Body of pancreas (tissue), 4 donors: ENCODE results near the gene DDX41. TPM values are rescaled to one million over a fixed set of nuclear protein-coding genes. Genes with fewer than 3 reads are reported as not detected.

Source experiments
- ATAC-seq: fragments of 150-250 bp; one replicate; pipeline ENCODE4 v1.9.1; 2016
- DNase-seq, 4 donors: peaks; one replicate each; pipeline ENCODE4 v3.0.0-alpha.2; 2019
- H3K27ac ChIP-seq, 4 donors: fragments of 200-600 bp; sonication (generic); 1 replicate in 3 of 4; 2 replicates in 1 of 4; pipeline versions ENCODE4 v1.5.1 to v1.6.1; 2016 to 2019; ENCODE audit warnings: mild to moderate bottlenecking in 1 of 4, mixed read lengths in 1 of 4, moderate library complexity in 1 of 4
- H3K27me3 ChIP-seq, 2 donors: fragments of 200-600 bp; sonication (generic); one replicate each; pipeline ENCODE4 v1.6.0; 2016; ENCODE audit warnings: mild to moderate bottlenecking in 1 of 2
- H3K36me3 ChIP-seq, 2 donors: fragments of 200-600 bp; sonication (generic); replicated peaks in 1 of 2; 2 replicates each; pipeline ENCODE4 v1.5.1; 2016; ENCODE audit warnings: low read depth in 2 of 2; ENCODE audit not compliant: insufficient read depth in 1 of 2
- H3K4me1 ChIP-seq: fragments of 200-600 bp; sonication (generic); one replicate; pipeline ENCODE4 v1.6.0; 2016
- H3K4me3 ChIP-seq, 2 donors: fragments of 200-600 bp; sonication (generic); 1 replicate in 1 of 2; 2 replicates in 1 of 2; pipeline ENCODE4 v1.5.1; 2016 to 2019
- H3K9me3 ChIP-seq, 3 donors: fragments of 200-600 bp; sonication (generic); 1 replicate in 2 of 3; 2 replicates in 1 of 3; pipeline ENCODE4 v1.5.1; 2016
- POLR2A ChIP-seq, 3 donors: fragments of 450-650 bp; IDR thresholded peaks; one replicate each; pipeline ENCODE4 v1.6.1; 2016; ENCODE audit warnings: antibody characterized with exemption in 3 of 3, mild to moderate bottlenecking in 2 of 3
- WGBS, 2 donors: methylation state at CpG; one replicate each; pipeline ENCODE4 v1.1.5; 2017; 5-methylcytosine and 5-hydroxymethylcytosine counted together
- intact Hi-C: fragments of 100-400 bp; cut with DNase I; formaldehyde crosslinking; loops from one replicate; pipeline ENCODE4 v1.15.1; 2023
- total RNA-seq, 2 donors: library from RNA; depleted of rRNA; stranded (reverse); fragments of >200 nt; gene quantifications; one replicate each; pipeline ENCODE4 v1.1.0, GENCODE V29; 2016
- TF ChIP-seq, protein P1 (sequence below), 7 experiments: fragments of 450-650 bp in 4 of 7; fragments of 200-600 bp in 3 of 7; sonication (generic) in 3 of 7; IDR thresholded peaks; one replicate each; pipeline ENCODE4 v1.5.1; 2016 to 2019; ENCODE audit warnings: antibody characterized with exemption in 7 of 7

Gene DDX41
- total RNA-seq, 2 donors from 2014 or later: 86.1 to 115 TPM

DNA sequence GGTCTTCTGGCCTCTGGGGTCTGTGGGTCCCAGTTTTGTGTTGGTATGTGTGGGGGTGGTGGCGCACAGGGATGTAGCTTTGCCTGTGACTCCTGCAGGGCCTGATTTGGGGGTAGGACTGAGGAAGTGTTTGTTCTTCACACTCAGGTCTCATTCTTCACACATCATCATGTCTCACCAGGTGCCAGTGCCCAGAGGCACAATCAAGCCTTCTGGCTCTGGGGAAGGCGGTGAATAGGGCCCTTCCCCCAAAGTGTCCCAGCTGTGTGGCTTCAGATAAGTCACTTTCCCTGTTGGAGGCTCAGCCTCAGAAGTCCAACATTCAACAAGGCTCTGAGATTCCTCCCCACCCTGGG is 48.5 kb downstream of the DDX41 start:
- intact Hi-C loops: no loop called here
- ATAC-seq: no peak
- WGBS, 2 donors: 92 to 100% methylated on average over 1 to 2 of the region's 2 CpGs
- no peak for DNase-seq
- no peaks in the 10 kb centered on the region for H3K9me3 ChIP-seq
- H3K27ac ChIP-seq: no peak overlapping the region
- no peaks in the 10 kb centered on the region for H3K27me3 ChIP-seq
- H3K36me3 ChIP-seq: no peaks in the 10 kb centered on the region
- H3K4me3 ChIP-seq: no peak overlapping the region
- peaks cover 17% of the 10 kb centered on the region for H3K4me1 ChIP-seq
- no peak for TF ChIP-seq POLR2A (IDR thresholded peaks at IDR 0.05)
- TF ChIP-seq, protein P1, sequence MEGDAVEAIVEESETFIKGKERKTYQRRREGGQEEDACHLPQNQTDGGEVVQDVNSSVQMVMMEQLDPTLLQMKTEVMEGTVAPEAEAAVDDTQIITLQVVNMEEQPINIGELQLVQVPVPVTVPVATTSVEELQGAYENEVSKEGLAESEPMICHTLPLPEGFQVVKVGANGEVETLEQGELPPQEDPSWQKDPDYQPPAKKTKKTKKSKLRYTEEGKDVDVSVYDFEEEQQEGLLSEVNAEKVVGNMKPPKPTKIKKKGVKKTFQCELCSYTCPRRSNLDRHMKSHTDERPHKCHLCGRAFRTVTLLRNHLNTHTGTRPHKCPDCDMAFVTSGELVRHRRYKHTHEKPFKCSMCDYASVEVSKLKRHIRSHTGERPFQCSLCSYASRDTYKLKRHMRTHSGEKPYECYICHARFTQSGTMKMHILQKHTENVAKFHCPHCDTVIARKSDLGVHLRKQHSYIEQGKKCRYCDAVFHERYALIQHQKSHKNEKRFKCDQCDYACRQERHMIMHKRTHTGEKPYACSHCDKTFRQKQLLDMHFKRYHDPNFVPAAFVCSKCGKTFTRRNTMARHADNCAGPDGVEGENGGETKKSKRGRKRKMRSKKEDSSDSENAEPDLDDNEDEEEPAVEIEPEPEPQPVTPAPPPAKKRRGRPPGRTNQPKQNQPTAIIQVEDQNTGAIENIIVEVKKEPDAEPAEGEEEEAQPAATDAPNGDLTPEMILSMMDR (IDR thresholded peaks at IDR 0.05): no peak

DNA sequence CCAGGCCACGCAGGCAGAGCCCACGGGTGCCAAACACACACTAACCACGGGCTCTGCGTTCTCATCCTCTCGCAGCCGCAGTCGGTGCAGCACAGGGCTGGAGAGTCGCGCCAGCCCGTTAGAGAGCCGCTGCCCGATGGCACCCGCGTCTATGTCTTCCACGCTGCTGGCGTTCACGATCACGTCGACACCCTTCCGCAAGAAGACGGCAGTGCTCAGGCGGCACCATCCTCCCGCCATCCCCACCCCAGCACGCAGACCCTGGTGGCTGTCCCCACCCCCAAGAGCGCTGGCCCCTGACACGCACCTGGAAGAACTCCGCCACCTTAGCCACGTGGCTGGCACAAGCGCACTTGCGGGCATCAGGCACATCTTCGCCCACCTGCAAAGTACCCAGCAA is 49.3 kb downstream of the DDX41 start:
- ATAC-seq (no peak), DNase-seq (no peak)
- peaks cover 12% of the 10 kb centered on the region for H3K4me1 ChIP-seq
- no peaks in the 10 kb centered on the region for H3K36me3 ChIP-seq
- H3K27ac ChIP-seq: no peak overlapping the region
- 94 to 98% methylated on average over 20 to 31 of the region's 31 CpGs for WGBS, 2 donors
- TF ChIP-seq, protein P1 (IDR thresholded peaks at IDR 0.05): no peak
- TF ChIP-seq POLR2A (IDR thresholded peaks at IDR 0.05): no peak
- intact Hi-C loops: no loop called here
- H3K9me3 ChIP-seq: no peaks in the 10 kb centered on the region
- no peaks in the 10 kb centered on the region for H3K27me3 ChIP-seq
- H3K4me3 ChIP-seq: no peak overlapping the region

GRCh38 chr5:177466861-177467260 is 49.9 kb downstream of the DDX41 start:
- Histone ChIP-seq H3K27ac (no peak overlapping the region), H3K27me3 (no peaks in the 10 kb centered on the region), H3K36me3 (no peaks in the 10 kb centered on the region), H3K4me3 (no peak overlapping the region), H3K4me1 (peaks cover 6% of the 10 kb centered on the region), H3K9me3 (no peaks in the 10 kb centered on the region)
- ATAC-seq (no peak), DNase-seq (no peak)
- intact Hi-C loops: no loop called here
- WGBS, 2 donors: 94 to 95% methylated on average over 24 to 25 of the region's 25 CpGs
- TF ChIP-seq, protein P1 (IDR thresholded peaks at IDR 0.05): no peak
- no peak for TF ChIP-seq POLR2A (IDR thresholded peaks at IDR 0.05)

DNA sequence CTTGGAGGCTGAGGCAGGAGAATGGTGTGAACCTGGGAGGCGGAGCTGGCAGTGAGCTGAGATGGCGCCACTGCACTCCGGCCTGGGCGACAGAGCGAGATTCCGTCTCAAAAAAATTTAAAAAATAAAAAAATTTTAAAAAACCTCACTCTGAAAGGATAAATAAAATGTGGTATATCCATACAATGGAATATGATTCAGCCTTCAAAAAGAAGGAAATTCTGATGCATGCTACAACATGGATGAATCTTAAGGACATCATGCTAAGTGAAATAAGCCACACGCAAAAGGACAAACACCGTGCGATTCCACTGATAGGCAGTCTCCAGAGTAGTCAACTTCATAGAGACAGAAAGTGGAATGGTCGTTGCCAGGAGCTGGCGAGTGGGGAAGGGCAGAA is 51.7 kb downstream of the DDX41 start:
- no peaks in the 10 kb centered on the region for H3K27me3 ChIP-seq
- DNase-seq: no peak
- H3K27ac ChIP-seq: no peak overlapping the region
- no peaks in the 10 kb centered on the region for H3K36me3 ChIP-seq
- TF ChIP-seq, protein P1 (IDR thresholded peaks at IDR 0.05): no peak
- no peak for TF ChIP-seq POLR2A (IDR thresholded peaks at IDR 0.05)
- H3K4me3 ChIP-seq: no peak overlapping the region
- 89 to 91% methylated on average over 11 of the region's 11 CpGs for WGBS, 2 donors
- no peaks in the 10 kb centered on the region for H3K9me3 ChIP-seq
- intact Hi-C loops: no loop called here
- ATAC-seq: no peak
- no peaks in the 10 kb centered on the region for H3K4me1 ChIP-seq

DNA sequence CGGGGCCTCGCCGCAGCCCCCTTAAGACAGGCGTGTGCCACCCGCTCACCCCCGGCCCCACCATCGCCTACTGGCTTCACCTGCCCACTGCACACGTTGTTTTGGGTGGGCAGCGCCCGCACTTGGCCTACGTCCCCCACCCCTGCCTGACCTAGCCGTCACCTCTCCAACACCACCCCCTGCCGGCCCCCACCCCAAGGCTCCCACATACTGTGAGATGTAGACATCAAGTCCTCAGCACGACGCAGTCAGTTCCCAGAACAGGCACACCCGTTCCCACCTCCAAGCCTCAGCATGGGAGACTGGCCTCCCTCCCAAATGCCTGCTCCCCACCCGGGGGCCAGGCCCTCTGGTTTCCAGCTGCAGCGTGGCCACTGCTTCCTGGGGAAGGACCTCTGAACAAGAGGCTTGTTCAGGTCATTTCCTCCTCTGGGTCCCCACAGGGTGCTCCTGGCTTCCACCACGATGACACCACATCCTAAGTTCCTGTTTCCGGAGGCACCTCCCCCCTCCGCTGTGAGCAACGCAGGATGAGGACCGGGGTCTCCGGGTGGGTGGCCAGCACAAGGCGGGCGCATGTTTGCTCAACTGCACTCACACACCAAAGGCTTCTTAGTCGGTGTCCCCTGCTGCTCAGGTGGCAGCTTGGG is 54.6 kb downstream of the DDX41 start:
- no peaks in the 10 kb centered on the region for H3K9me3 ChIP-seq
- intact Hi-C loops: no loop called here

More for the DNA sequence above, 54.6 kb downstream of the DDX41 start:
- WGBS, 2 donors: 73 to 84% methylated on average over 22 to 26 of the region's 27 CpGs
- Histone ChIP-seq H3K4me3 (no peak overlapping the region), H3K27me3 (no peaks in the 10 kb centered on the region), H3K4me1 (no peaks in the 10 kb centered on the region), H3K27ac (no peak overlapping the region), H3K36me3 (no peaks in the 10 kb centered on the region)
- ATAC-seq (no peak), DNase-seq (no peak)
- no peak for TF ChIP-seq POLR2A (IDR thresholded peaks at IDR 0.05)
- TF ChIP-seq, protein P1 (IDR thresholded peaks at IDR 0.05): no peak
